GM12864 (cell line): ENCODE measurements around the gene TMPRSS9.

Experiments
- DNase-seq: peaks from one replicate; pipeline ENCODE4 v3.0.0-alpha.2; 2011; ENCODE audit warnings: low read depth
- H3K4me3 ChIP-seq: 2 replicates; pipeline ENCODE4 v1.5.1; 2011; ENCODE audit warnings: mild to moderate bottlenecking, low read depth, low read length, control low read depth
- CTCF ChIP-seq: IDR thresholded peaks from 2 replicates; pipeline ENCODE4 v1.5.1; 2011; ENCODE audit warnings: low read depth, mild to moderate bottlenecking, moderate library complexity, low read length, control low read depth, inconsistent platforms; ENCODE audit errors: missing control alignments

Gene TMPRSS9

DNA sequence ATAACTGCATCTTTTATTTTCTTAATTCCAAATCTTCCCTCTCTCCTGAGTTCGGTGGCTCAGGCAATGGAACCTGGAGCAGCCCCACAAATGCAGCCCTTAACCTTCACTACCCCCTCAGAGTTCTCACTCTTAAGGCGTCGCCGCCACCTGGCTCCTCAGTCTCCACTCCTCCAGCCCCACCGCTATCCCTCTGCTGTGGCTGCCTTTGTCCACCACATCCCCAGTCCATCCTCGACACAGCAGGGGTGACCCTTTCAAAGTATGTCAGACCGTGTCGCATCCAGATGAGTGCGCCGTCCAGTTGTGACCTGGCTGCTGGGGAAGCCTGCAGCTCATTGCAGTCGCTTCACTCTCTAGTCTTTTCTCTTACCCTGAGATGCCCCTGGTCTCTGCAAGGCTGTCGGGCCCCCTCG lies 30.6 kb upstream of the TMPRSS9 start:
- peak overlapping the region; percentile 98 for H3K4me3 ChIP-seq
- no peak for DNase-seq
- no peak for TF ChIP-seq CTCF

DNA sequence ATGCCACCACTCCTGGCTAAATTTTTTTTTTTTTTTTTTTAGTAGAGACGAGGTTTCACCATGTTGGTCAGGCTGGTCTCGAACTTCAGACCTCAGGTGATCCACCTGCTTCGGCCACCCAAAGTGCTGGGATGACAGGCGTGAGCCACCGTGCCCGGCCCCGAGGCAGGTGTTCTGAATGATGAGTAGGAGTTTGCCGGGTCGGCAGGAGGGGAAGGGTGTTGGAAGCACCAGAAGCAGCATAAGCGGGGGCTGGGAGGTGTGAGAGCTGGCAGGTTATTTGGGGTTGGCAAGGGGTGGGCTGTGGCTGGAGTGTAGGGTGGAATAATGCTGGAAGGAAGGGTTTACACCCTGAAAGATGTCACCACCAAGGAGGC lies 29.8 kb upstream of the TMPRSS9 start:
- no peak for TF ChIP-seq CTCF
- no peak for DNase-seq
- H3K4me3 ChIP-seq = no peak overlapping the region

DNA sequence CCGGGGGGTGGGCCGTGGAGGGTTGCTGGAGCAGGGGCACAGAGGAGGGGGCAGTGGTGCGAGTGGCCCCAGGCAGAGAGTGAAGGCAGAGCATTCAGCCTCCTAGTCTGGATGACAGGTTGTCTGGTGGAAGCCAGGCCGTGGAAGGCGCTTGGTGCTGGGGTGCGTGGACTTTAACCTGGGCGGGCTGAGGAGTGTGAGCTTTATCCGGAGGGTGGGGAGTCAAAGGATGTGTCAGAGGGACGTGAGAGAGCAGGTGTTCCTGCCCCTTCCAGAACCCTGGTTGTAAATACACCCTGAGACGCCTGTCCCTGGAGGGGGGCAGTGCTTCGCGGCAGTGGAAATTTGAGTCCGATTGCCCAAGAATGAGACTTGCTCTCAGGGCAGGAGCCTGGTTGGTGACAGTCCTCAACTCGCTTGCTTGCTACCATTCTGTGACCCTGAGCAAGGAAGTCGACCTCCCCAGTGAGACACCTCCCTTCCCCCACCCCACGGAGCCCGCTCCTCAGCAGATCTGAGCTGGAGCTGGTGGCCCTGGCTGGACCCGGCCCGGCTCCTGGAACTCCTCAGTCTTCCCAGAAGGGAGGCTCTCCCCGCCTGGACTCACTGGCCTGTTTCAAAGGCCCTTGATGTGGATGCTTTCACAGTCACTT lies 29.3 kb upstream of the TMPRSS9 start:
- H3K4me3 ChIP-seq = no peak overlapping the region
- TF ChIP-seq CTCF = no peak
- no peak for DNase-seq

- H3K4me3 ChIP-seq = no peak overlapping the region
- no peak for DNase-seq
- TF ChIP-seq CTCF = no peak
Measured at GRCh38 chr19:2331601-2332246, 28.3 kb upstream of the TMPRSS9 start.

DNA sequence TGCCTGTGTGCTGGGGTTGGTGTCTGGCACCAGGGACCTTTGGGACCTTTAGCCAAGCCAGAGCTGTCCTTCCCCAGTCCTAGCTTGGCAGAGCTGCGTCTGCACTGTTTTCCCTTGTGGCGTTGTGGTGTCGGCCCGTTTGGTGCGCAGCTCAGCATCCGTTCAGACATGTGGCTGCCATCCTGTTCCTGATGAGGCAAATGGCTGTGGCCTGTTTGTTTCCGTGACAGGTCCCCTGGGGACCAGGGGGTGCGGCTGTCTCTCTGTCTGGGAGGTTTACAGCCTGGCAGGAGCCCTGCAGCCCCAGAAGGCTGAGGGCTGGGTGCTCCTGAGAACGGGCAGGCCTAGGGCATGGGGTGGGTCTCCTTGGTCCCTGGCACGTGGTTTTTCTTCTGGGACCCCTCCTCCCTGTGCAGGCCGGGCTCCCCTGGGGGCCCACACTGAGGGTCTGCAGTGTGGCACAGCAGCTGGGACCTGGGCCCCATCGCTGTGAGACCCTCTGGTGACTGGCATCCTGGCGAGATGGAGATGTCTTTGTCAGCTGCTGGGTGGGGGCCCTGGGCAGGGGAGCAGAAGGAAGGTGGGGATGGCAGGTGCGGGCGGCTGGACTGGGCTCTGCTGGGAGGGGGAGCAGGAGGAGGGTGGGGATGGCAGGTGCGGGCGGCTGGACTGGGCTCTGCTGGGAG lies 27.6 kb upstream of the TMPRSS9 start:
- no peak overlapping the region for H3K4me3 ChIP-seq
- peak; percentile 30 for DNase-seq
- TF ChIP-seq CTCF = no peak

- TF ChIP-seq CTCF = no peak
- H3K4me3 ChIP-seq = no peak overlapping the region
- no peak for DNase-seq
Measured at GRCh38 chr19:2333027-2333806, 26.8 kb upstream of the TMPRSS9 start.
